Activated naive CD4-positive, alpha-beta T cell treated with anti-CD3 and anti-CD28 coated beads for 36 hours (primary cell): ENCODE results near the gene LTV1. TPM values are rescaled to one million over a fixed set of nuclear protein-coding genes. Genes with fewer than 3 reads are reported as not detected.
"Not testable (repeated sequence)": the region's sequence is repeated elsewhere in the genome, so short reads cannot be mapped to it uniquely, and the experiment has no call there.

ENCODE experiments used
- CTCF ChIA-PET: fragments of 350-600 bp; sonication (Branson Sonifier 250); formaldehyde crosslinking; loops from one replicate; lab custom pipeline; 2021; ENCODE audit warnings: antibody characterized with exemption; lab: Charles Lee
- DNase-seq: peaks from one replicate; pipeline ENCODE4 v3.0.0-alpha.2; 2020
- H3K27ac Mint-ChIP-seq: one replicate; pipeline ENCODE4 v1.8.0; 2021; ENCODE audit warnings: mild to moderate bottlenecking, mixed read lengths
- H3K27me3 Mint-ChIP-seq: one replicate; pipeline ENCODE4 v1.8.0; 2021; ENCODE audit warnings: low read depth, mixed read lengths
- H3K36me3 Mint-ChIP-seq: one replicate; pipeline ENCODE4 v1.8.0; 2021; ENCODE audit warnings: low read depth, mixed read lengths
- H3K4me1 Mint-ChIP-seq: one replicate; pipeline ENCODE4 v1.8.0; 2021; ENCODE audit warnings: low read depth, mixed read lengths
- H3K4me3 Mint-ChIP-seq: one replicate; pipeline ENCODE4 v1.8.0; 2021; ENCODE audit warnings: mild to moderate bottlenecking, moderate library complexity, mixed read lengths
- H3K9me3 Mint-ChIP-seq: one replicate; pipeline ENCODE4 v1.8.0; 2021; ENCODE audit warnings: mixed read lengths
- intact Hi-C: fragments of 100-400 bp; cut with micrococcal nuclease; formaldehyde crosslinking; loops from one replicate; pipeline ENCODE4 v1.15.1; 2023
- total RNA-seq, 2 experiments: library from RNA; stranded (reverse); gene quantifications; one replicate each; pipeline ENCODE4 v1.2.3, GENCODE V29; 2021

LTV1 gene
- total RNA-seq, 2 experiments from 2014 or later, result 22.8 to 23.3 TPM

GRCh38 chr6:143873600-143873999, 30.5 kb downstream of the LTV1 start:
- CTCF ChIA-PET, result interaction anchor here (0.7 kb wide), 1 partner anchor 140 kb away, joined by 3 read pairs; no protein-coding TSS in a partner anchor

GRCh38 chr6:143874503-143874902, 31.4 kb downstream of the LTV1 start:
- DNase-seq, H3K27me3 Mint-ChIP-seq, H3K36me3 Mint-ChIP-seq, H3K4me1 Mint-ChIP-seq, intact Hi-C loops, H3K27ac Mint-ChIP-seq, CTCF ChIA-PET, H3K9me3 Mint-ChIP-seq, H3K4me3 Mint-ChIP-seq: not testable (repeated sequence)

More at GRCh38 chr6:143873600-143873999, 30.5 kb downstream of the LTV1 start:
- H3K4me3 Mint-ChIP-seq, H3K9me3 Mint-ChIP-seq, H3K4me1 Mint-ChIP-seq, H3K36me3 Mint-ChIP-seq, H3K27me3 Mint-ChIP-seq, intact Hi-C loops, H3K27ac Mint-ChIP-seq, DNase-seq: not testable (repeated sequence)

DNA sequence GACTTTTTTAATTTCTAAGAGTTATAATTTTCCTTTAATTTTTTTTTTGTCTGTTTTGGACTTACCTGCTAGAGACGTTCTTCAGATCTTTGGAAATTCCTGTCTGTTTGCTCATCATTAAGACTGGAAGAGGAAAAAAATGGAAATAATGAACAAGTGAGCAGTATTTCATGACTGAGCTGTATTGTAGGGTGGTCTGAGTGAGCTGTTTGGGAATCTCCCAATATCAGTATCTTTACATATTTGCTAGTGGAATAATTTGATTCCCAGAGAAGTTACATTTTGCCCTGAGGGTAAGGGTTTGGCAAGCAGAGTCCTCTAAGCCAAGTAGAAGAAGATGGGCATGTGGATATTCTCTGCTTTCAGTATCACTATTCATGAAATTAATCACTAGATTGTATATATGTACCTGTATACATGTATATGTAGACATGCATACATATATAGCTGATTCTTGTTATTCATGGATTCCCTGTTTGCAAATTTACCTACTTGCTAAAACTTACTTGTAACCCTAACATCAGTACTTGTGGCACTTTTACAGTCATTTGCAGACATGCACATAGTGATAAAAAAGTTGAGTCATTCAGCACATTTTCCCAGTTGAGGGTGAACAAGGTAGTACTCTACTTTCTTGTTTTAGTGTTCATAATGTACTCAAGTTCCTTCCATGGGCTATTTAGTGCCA, 34.6 kb downstream of the LTV1 start:
- peaks cover 6% of the 10 kb centered on the region for H3K9me3 Mint-ChIP-seq
- H3K4me1 Mint-ChIP-seq, result no peaks in the 10 kb centered on the region
- H3K27ac Mint-ChIP-seq, result no peak overlapping the region
- H3K36me3 Mint-ChIP-seq, result no peaks in the 10 kb centered on the region
- no peak overlapping the region for H3K4me3 Mint-ChIP-seq
- no peak for DNase-seq
- intact Hi-C loops, result no loop called here
- CTCF ChIA-PET, result no interaction called here
- H3K27me3 Mint-ChIP-seq, result peaks cover 1% of the 10 kb centered on the region

- no peak for DNase-seq
- intact Hi-C loops, result no loop called here
- no peak overlapping the region for H3K27ac Mint-ChIP-seq
- H3K4me3 Mint-ChIP-seq, result no peak overlapping the region
- H3K36me3 Mint-ChIP-seq, result no peaks in the 10 kb centered on the region
- CTCF ChIA-PET, result no interaction called here
- H3K9me3 Mint-ChIP-seq, result peaks cover 6% of the 10 kb centered on the region
- peaks cover 1% of the 10 kb centered on the region for H3K27me3 Mint-ChIP-seq
- H3K4me1 Mint-ChIP-seq, result no peaks in the 10 kb centered on the region
These were observed 35.2 kb downstream of the LTV1 start for GRCh38 chr6:143878272-143878760.

- H3K9me3 Mint-ChIP-seq, result peaks cover 3% of the 10 kb centered on the region
- DNase-seq, result no peak
- peaks cover 1% of the 10 kb centered on the region for H3K27me3 Mint-ChIP-seq
- H3K27ac Mint-ChIP-seq, result no peak overlapping the region
- intact Hi-C loops, result no loop called here
- H3K36me3 Mint-ChIP-seq, result no peaks in the 10 kb centered on the region
- H3K4me3 Mint-ChIP-seq, result no peak overlapping the region
- no peaks in the 10 kb centered on the region for H3K4me1 Mint-ChIP-seq
- CTCF ChIA-PET, result no interaction called here
These were observed 37.3 kb downstream of the LTV1 start for GRCh38 chr6:143880412-143880811.

DNA sequence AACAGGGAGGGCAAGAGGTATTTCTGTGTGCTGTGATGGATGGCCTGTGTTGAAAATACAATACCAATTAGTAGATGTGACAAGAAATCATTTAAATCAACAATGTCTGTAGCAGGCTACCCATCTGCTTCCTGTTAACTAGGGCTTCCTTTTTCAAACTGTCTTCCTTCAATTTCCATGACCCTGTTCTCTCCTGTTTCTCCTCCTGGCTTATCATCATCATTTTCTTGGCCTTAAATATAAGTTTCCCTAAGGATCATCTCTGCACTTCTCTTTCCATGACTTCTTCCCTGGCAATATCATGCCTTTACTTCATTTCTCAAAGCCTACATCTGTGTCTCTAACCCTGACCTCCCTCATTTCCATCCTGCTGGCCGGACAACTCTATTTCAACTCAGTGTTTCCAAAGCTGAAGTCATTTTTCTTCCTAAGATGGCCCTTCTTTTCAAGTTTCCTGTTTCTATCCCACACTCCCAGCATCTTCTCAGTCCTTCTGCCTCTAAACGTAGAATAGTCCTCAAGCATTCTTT, 39.3 kb downstream of the LTV1 start:
- H3K27me3 Mint-ChIP-seq, result no peaks in the 10 kb centered on the region
- CTCF ChIA-PET, result no interaction called here
- H3K9me3 Mint-ChIP-seq, result no peaks in the 10 kb centered on the region
- no peaks in the 10 kb centered on the region for H3K36me3 Mint-ChIP-seq
- no peak overlapping the region for H3K4me3 Mint-ChIP-seq
- intact Hi-C loops, result no loop called here
- no peak for DNase-seq
- no peaks in the 10 kb centered on the region for H3K4me1 Mint-ChIP-seq
- no peak overlapping the region for H3K27ac Mint-ChIP-seq

- intact Hi-C loops, result no loop called here
- DNase-seq, result no peak
- H3K36me3 Mint-ChIP-seq, result no peaks in the 10 kb centered on the region
- no peak overlapping the region for H3K27ac Mint-ChIP-seq
- H3K27me3 Mint-ChIP-seq, result no peaks in the 10 kb centered on the region
- H3K4me3 Mint-ChIP-seq, result no peak overlapping the region
- H3K4me1 Mint-ChIP-seq, result no peaks in the 10 kb centered on the region
- CTCF ChIA-PET, result interaction anchor here (1.8 kb wide), 1 partner anchor 309 kb away, joined by 5 read pairs; no protein-coding TSS in a partner anchor
- no peaks in the 10 kb centered on the region for H3K9me3 Mint-ChIP-seq
These were observed 41.2 kb downstream of the LTV1 start for GRCh38 chr6:143884216-143884900.

DNA sequence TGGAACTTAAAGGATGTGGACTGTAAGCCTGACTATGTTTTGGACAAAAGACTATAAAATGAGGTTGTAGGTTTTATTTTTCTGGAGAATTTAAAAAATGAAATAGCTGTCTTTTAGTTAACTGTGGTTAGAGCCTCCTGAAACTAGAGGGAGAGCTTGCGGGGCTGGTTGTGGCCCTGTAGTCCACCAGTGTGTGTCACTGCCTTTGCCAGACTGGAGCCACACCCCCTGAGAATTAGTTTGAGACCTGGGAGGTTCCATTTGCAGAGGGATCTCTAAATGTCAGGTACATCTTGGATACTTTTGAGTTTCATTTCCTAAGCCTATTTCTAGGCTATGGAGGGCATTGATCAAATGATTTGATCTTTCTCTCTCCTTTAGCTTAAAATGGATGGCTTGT, 42.0 kb downstream of the LTV1 start:
- no peak for DNase-seq
- Mint-ChIP-seq H3K9me3 (no peaks in the 10 kb centered on the region), H3K4me3 (no peak overlapping the region), H3K27ac (no peak overlapping the region), H3K27me3 (no peaks in the 10 kb centered on the region), H3K4me1 (no peaks in the 10 kb centered on the region), H3K36me3 (no peaks in the 10 kb centered on the region)
- CTCF ChIA-PET, result interaction anchor here (0.7 to 1.8 kb wide), 2 partner anchors 11 to 310 kb away, joined by 3 to 5 read pairs; no protein-coding TSS in a partner anchor
- intact Hi-C loops, result no loop called here

DNA sequence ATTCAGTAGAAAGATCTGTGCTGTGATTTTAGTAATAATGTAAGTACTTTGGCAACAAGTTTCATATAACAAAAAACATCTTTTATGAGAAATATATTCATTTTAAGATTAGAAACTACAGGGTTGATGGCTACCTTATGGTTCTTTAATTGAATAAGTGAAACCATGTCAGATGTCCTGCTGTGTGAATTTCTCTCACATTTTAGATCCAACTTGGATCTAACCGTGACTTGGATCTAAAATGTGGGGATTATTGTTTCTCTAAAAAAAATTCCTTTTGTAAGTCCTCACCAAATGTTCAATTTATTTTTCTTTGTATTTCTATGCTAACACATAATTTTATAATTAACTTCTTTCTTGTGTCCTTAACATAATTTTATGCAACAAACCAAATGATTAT, 51.5 kb downstream of the LTV1 start:
- CTCF ChIA-PET, result no interaction called here
- no peaks in the 10 kb centered on the region for H3K9me3 Mint-ChIP-seq
- no peak for DNase-seq
- H3K27me3 Mint-ChIP-seq, result no peaks in the 10 kb centered on the region
- no peaks in the 10 kb centered on the region for H3K36me3 Mint-ChIP-seq
- no peaks in the 10 kb centered on the region for H3K4me1 Mint-ChIP-seq
- no peak overlapping the region for H3K27ac Mint-ChIP-seq
- no peak overlapping the region for H3K4me3 Mint-ChIP-seq
- intact Hi-C loops, result no loop called here

GRCh38 chr6:143896126-143896860, 53.2 kb downstream of the LTV1 start:
- DNase-seq, result no peak
- H3K27me3 Mint-ChIP-seq, result no peaks in the 10 kb centered on the region
- CTCF ChIA-PET, result interaction anchor here (1.1 kb wide), 1 partner anchor 11 kb away, joined by 3 read pairs; no protein-coding TSS in a partner anchor
- H3K4me1 Mint-ChIP-seq, result no peaks in the 10 kb centered on the region
- no peaks in the 10 kb centered on the region for H3K36me3 Mint-ChIP-seq
- intact Hi-C loops, result no loop called here
- H3K4me3 Mint-ChIP-seq, result no peak overlapping the region
- no peak overlapping the region for H3K27ac Mint-ChIP-seq
- no peaks in the 10 kb centered on the region for H3K9me3 Mint-ChIP-seq

DNA sequence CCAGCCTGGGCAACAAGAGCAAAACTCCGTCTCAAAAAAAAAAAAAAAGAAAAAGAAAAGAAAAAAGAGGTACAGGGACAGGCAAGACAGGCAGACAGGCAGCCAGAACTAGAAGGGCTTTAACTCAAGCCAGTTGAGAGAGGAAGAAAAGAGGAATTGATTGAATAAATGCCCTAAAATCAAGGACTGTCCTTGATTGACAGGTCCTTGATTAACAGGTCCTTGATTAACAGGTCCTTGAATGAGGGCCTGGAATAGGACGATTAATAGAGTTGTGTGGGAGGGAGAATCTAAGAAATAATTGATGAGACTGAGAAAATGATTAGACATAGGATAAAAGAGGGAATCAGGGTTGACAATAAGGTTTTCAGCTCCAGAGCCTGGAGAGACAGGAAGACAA, 57.2 kb downstream of the LTV1 start:
- DNase-seq, result no peak
- intact Hi-C loops, result no loop called here
- CTCF ChIA-PET, result interaction anchor here (0.7 kb wide), 1 partner anchor 48 kb away, joined by 3 read pairs; no protein-coding TSS in a partner anchor
- H3K4me3 Mint-ChIP-seq, result no peak overlapping the region
- peaks cover 8% of the 10 kb centered on the region for H3K4me1 Mint-ChIP-seq
- H3K36me3 Mint-ChIP-seq, result no peaks in the 10 kb centered on the region
- no peaks in the 10 kb centered on the region for H3K9me3 Mint-ChIP-seq
- H3K27ac Mint-ChIP-seq, result no peak overlapping the region
- H3K27me3 Mint-ChIP-seq, result no peaks in the 10 kb centered on the region
